GM19324 (cell line): ENCODE data around the gene KLHL21.
A peak's percentile ranks its signal among the peaks of the same experiment; 100 is the strongest.
"Not testable (repeated sequence)": the region's sequence is repeated elsewhere in the genome, so short reads cannot be mapped to it uniquely, and the experiment has no call there.

Experiments
- ATAC-seq: cut with Tn5 transposase; IDR thresholded peaks from one replicate; pipeline ENCODE4 v1.9.1; 2021; ENCODE audit warnings: mild to moderate bottlenecking, moderate library complexity; ENCODE audit not compliant: unreplicated experiment, low FRiP score

The KLHL21 gene

DNA sequence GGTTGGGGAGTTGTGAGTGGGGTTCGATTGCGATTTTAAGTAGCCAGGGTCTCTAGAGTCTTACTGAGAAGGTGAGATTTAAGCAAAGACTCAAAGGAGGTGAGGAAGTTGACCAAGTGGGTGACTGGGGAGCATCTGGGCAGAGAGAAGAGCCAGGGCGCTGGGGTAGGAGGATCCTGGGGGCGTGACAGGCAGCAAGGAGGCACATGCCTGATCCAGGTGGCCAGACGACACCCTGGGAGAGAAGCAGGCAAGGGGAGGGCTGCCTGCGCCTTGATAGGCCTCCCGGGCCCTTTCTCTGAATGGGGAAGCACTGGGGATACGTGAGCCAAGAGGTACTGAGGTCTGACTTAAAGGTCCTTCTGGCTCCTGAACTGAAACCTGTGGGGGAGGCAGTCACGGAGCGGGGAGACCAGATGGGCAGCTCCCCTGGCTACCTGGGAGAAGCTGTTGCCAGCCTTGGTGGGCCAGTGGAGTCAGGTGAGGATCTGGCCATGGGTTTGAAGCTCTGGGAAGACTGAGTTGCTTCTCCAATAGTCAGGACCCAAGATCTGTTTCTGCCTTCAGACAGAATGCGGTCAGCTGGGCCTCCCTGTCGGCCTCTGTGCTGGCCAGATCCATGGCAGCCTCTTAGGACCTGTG lies 17.5 kb downstream of the KLHL21 start:
- ATAC-seq: no peak

DNA sequence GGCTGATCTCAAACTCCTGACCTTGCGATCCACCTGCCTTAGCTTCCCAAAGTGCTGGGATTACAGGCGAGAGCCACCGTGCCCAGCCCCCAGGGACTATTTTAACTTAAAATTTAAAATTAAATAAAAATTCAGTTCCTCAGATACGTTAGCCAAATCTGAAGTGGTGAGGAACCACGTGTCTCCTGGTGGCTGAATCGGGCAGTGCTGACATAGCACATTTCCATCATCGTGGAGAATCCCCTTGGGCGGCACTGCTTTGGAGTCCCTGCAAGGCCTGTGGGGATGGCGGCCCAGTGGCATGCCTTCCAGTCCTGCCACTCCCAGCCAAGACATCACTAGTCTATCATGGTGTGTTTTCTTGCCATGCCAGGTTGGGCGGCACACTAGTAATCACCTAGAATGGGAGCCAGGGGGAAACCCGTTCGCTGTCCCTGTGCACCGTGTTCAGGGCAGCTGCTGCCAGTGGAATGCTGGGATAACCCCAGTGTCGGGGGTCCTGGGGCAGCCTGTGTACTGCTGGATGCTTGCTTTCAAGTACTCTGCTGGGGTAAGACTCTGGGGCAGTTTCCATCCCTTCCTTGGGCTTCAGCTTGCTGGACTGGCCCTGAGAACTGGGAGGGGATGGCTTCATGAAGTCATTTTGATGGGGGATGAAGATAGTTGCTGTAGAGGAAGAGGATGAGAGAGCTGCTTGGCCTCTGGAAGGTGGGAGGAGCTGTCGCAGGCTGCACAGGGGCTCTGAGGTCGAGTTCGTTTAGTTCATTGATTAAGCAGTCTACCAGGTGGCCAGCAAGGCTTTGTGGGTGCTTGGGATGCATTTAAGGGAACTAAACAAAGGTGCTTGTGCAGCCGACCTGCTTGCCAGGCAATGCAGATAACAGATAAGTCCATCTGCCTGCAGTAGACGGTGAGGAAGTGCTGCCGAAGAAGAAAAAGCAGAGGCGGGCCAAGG lies 18.3 kb downstream of the KLHL21 start:
- ATAC-seq: no peak

DNA sequence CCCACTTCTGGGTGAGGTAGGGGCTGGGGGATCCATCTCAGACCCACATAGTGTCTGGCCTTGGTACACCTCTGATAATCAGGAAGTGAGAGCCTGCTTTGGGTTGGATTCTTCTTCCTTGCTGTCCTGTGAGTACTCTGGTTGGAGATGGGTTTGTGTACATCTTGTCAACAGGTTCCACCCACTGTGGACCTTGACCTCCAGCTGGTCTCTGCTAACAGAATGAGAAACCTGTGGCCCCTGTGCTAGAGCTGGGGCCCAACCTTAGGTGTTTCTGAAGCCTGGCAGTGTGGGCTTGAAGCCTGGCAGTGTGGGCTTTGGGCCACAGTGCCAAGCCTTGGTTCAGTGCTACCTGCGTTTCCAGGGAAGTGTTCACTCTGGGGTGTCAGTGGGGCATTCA lies 20.3 kb downstream of the KLHL21 start:
- ATAC-seq: peak; percentile 28

DNA sequence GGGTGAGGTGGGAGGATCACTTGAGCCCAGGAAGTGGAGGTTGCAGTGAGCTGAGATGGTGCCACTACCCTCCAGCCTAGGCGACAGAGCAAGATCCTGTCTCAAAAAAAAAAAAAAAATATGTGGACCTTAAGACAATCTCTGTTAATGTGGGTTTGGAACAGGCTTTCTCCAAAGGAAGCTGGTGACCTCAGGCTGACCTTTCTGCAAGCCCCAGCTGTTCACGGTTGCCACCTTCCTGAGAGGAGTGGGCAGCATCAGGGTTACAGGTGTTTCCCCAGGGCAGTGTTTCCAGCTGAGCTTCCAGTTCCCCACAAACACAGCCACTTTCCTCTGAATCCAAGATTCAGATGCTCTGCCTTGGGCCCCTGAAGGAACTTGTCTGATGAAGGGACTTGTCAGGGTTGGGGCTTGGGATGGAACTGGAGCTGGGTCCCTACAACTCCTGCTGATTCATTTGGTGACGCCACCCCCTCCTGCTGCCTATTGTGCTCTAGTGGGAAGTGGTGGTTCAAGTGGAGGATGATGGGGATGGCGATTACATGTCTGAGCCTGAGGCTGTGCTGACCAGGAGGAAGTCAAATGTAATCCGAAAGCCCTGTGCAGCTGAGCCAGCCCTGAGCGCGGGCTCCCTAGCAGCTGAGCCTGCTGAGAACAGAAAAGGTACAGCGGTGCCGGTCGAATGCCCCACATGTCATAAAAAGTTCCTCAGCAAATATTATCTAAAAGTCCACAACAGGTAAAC lies 20.9 kb downstream of the KLHL21 start:
- ATAC-seq: no peak

DNA sequence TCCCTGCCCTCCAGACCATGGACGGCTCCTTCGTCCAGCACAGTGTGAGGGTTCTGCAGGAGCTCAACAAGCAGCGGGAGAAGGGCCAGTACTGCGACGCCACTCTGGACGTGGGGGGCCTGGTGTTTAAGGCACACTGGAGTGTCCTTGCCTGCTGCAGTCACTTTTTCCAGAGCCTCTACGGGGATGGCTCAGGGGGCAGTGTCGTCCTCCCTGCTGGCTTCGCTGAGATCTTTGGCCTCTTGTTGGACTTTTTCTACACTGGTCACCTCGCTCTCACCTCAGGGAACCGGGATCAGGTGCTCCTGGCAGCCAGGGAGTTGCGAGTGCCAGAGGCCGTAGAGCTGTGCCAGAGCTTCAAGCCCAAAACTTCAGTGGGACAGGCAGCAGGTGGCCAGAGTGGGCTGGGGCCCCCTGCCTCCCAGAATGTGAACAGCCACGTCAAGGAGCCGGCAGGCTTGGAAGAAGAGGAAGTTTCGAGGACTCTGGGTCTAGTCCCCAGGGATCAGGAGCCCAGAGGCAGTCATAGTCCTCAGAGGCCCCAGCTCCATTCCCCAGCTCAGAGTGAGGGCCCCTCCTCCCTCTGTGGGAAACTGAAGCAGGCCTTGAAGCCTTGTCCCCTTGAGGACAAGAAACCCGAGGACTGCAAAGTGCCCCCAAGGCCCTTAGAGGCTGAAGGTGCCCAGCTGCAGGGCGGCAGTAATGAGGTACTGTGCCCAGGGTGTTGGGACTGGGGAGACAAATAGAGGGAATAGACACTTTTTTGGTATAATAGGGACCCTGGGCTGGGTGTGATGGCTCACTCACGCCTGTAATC lies 21.9 kb downstream of the KLHL21 start:
- ATAC-seq: no peak

DNA sequence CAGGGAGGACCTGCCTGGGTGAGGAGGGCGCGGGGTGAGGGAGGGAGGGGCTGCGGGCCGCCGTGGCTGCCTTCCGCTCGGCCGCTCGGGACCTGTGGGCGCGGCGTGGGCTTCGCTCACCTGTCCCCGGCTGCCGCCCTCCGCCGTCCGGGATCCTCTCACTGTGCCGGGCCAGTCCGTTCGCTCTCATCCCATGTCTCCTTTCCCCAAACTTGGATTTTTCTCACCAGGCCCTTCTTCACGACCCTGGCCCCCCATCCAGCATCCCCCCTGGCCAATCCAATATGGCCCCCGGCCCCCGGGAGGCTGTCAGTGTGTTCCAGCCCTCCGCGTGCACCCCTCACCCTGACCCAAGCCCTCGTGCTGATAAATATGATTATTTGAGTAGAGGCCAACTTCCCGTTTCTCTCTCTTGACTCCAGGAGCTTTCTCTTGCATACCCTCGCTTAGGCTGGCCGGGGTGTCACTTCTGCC lies 22.5 kb downstream of the KLHL21 start:
- no peak for ATAC-seq

DNA sequence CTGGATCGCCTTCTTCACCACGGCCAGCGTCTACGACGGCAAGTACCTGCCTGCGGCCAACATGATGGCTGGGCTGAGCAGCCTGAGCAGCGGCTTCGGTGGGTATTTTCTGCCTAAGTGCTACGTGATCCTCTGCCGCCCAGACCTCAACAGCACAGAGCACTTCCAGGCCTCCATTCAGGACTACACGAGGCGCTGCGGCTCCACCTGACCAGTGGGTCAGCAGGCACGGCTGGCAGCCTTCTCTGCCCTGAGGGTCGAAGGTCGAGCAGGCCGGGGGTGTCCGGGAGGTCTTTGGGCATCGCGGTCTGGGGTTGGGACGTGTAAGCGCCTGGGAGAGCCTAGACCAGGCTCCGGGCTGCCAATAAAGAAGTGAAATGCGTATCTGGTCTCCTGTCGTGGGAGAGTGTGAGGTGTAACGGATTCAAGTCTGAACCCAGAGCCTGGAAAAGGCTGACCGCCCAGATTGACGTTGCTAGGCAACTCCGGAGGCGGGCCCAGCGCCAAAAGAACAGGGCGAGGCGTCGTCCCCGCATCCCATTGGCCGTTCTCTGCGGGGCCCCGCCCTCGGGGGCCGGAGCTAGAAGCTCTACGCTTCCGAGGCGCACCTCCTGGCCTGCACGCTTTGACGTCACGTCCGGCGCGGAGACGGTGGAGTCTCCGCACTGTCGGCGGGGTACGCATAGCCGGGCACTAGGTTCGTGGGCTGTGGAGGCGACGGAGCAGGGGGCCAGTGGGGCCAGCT lies 23.1 kb downstream of the KLHL21 start, which contains the start of gene ZBTB48:
TSS of gene ZBTB48 (plus strand) at position 621 of the 745 bp plus-strand sequence. CDS start 616 bp downstream, outside the sequence.
- peak; percentile 95 for ATAC-seq

DNA sequence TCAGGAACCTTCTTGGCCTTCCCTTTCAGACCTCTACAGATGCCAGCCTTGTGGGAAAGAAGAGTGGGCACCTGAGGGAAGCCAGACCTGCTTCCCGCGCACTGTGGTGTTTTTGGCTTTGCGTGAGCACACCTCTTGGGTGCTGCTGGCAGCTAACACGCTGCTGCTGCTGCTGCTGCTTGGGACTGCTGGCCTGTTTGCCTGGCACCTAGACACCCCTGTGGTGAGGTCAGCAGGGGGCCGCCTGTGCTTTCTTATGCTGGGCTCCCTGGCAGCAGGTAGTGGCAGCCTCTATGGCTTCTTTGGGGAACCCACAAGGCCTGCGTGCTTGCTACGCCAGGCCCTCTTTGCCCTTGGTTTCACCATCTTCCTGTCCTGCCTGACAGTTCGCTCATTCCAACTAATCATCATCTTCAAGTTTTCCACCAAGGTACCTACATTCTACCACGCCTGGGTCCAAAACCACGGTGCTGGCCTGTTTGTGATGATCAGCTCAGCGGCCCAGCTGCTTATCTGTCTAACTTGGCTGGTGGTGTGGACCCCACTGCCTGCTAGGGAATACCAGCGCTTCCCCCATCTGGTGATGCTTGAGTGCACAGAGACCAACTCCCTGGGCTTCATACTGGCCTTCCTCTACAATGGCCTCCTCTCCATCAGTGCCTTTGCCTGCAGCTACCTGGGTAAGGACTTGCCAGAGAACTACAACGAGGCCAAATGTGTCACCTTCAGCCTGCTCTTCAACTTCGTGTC lies 23.9 kb downstream of the KLHL21 start:
- no peak for ATAC-seq

DNA sequence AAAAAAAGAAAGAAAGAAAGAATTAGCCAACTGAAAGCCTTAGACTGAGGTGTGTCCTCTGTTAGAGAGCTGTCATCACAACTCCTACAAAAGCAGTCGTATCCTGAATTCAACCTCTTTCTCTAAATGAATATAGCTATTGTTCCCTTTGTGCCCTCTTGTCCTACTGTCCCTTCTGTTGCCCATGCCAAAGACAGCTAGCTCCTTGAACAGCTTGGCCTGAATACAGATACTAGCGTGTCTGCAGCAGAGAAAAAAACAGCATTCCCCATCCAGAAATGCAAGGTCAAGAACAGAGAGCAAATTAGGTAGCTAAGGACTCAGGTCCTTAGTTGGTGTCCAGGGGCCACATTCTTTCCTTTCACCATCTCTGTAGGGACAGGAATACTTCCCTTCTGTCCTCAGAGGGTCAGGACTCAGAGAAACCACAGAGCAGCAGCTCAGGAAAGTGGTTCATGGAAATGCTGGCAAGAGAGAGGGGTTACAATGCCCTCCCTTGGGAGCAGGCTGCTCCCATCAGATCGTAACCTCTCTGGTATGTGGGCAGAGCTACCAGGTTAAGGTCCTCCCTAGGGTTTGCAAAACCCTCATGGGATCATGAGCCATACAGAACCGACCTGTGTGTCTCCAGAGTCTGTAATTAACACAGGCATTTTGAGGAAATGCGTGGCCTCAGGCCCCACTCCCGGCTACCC lies 24.7 kb downstream of the KLHL21 start:
- ATAC-seq: no peak

DNA sequence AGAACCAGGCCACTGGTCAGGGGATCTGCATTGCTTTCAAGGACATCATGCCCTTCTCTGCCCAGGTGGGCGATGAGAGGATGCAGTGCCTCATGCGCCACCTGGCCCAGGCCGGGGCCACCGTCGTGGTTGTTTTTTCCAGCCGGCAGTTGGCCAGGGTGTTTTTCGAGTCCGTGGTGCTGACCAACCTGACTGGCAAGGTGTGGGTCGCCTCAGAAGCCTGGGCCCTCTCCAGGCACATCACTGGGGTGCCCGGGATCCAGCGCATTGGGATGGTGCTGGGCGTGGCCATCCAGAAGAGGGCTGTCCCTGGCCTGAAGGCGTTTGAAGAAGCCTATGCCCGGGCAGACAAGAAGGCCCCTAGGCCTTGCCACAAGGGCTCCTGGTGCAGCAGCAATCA lies 27.9 kb downstream of the KLHL21 start:
- ATAC-seq: no peak

DNA sequence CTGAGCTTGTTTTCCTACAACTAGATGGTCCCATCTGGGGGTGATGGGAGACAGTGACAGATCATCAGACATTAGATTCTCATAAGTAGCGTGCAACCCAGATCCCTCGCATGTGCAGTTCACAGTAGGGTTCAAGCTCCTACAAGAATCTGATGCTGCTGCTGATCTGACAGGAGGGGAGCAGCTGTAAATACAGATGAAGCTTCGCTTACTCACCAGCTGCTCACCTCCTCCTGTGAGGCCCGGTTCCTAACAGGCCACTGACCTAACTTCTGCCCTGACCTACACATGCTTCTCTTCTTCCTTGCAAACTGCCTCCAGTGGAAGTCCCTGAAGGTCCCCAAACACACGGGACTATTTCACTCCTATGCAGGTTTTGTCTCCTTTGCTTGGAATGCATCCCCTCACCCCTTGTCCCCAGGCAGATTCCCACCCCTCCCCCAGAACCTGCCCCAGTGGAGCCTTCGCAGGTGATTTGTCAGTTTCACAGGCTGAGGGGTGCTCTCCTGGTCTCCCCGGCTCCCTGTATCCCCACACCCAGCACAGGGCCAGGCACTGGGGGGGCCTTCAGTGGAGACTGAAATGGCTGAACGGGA lies 28.5 kb downstream of the KLHL21 start:
- no peak for ATAC-seq

DNA sequence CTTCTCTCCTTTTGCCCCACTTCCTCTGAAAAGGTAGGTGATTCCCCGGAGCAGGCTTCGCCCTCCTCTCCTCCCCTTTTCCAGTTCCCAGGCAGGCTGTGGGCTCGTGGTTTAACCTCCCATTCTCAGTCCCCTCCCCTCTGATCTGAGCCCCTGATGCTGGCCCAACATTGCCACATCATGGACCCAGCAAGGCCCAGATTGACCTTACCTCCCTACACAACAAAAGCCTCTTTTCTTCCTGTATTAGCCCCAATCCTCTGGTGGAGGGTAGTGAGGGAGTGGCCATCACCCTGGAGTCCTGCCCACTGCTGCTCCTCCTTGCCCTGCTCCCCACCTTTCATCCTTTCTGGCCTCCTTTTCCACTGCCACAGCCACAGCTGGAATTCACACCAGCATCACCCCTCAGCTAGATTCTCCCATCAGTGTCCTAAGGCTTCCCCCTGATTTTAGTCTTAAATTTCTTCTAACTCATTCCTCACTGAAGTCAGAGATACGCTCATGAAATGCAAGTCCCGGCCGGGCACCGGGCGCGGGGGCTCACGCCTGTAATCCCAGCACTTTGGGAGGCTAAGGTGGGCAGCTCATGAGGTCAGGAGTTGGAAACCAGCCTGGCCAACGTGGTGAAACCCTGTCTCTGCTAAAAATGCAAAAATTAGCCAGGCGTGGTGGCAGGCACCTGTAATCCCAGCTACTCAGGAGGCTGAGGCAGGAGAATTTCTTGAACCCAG lies 29.9 kb downstream of the KLHL21 start:
- no peak for ATAC-seq

DNA sequence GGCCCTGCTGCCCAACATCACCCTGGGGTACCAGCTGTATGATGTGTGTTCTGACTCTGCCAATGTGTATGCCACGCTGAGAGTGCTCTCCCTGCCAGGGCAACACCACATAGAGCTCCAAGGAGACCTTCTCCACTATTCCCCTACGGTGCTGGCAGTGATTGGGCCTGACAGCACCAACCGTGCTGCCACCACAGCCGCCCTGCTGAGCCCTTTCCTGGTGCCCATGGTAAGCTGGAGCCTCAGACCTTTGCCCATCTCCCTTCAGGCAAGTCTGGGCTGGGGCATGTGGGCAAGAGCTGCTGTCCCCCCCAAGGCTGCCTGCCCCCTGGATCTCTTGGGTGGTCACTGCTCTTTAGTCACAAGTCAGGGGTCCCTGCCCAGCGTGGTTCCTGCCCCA lies 31.7 kb downstream of the KLHL21 start:
- ATAC-seq: no peak

DNA sequence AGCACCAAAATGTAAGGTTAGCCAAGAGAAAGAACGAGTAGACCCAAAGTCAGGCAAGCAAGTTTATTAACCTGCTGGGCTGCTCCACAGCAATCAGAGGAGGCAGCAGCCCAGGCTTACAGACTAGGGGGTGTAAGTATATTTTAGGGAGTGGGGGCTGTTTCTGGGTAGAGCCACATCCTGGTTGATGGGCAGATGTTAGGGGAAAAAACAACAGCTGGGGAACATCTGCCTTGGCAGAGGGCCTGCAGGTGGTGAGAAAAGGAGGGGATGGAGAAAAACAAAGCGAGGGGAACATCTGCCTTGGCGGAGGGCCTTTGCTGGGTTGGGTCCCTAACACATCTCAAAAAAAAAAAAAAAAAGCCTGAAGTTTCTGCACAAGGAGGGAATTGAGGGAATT lies 32.6 kb downstream of the KLHL21 start:
- no peak for ATAC-seq

DNA sequence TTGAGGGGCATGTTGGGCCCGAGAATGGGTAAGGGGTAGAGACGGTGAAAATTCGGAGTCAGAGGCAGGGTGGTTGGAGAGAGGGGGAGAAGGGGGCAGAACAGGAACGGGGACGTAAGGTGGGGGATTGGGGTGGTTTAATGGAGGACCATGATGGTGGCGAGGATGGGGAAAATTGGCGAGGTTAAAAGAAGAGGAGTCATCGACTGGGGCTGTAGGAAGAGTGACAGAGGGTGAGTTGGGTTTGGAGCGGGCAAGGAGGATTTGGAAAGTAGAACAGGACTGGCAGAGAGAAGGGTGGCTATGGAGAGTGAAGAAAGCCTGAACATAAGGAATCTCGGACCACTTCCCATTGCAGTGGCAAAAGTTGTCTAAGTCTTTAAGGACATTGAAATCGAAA lies 33.6 kb downstream of the KLHL21 start:
- ATAC-seq: no peak

DNA sequence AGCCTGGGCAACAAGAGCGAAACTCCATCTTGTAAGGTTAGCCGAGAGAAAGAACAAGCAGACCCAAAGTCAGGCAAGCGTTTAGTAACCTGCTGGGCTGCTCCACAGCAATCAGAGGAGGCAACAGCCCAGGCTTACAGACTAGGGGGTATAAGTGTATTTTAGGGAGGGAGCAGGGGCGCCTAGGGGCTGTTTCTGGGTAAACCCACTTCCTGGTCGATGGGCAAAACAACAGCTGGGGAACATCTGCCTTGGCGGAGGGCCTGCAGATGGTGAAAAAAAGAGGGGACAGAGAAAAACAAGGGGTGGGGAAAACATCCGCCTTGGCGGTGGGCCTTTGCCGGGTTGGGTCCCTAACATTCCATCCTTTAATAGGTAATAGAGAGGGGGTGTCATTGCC lies 42.4 kb downstream of the KLHL21 start:
- no peak for ATAC-seq

DNA sequence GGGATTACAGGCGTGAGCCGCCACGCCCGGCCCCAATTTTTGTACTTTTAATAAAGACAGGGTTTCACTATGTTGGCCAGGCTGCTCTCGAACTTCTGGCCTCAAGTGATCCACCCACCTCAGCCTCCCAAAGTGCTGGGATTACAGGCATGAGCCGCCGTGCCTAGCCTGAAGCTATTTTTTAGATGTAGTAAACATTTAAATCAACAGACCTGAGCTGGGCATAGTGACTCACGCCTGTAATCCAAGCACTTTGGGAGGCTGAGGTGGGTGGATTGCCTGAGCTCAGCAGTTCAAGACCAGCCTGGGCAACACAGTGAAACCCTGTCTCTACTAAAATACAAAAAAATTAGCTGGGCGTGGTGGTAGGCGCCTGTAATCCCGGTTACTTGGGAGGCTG lies 43.5 kb downstream of the KLHL21 start:
- not testable (repeated sequence) for ATAC-seq
